ENCODE results near the gene PPHLN1. TPM values are rescaled to one million over a fixed set of nuclear protein-coding genes. Genes with fewer than 3 reads are reported as not detected.

PPHLN1 gene
- total and polyA plus RNA-seq, 2 of the 8 experiments (the other 6 are each of a cell fraction or from before 2014, with no cell fraction given): 34.3 to 71.6 TPM

DNA sequence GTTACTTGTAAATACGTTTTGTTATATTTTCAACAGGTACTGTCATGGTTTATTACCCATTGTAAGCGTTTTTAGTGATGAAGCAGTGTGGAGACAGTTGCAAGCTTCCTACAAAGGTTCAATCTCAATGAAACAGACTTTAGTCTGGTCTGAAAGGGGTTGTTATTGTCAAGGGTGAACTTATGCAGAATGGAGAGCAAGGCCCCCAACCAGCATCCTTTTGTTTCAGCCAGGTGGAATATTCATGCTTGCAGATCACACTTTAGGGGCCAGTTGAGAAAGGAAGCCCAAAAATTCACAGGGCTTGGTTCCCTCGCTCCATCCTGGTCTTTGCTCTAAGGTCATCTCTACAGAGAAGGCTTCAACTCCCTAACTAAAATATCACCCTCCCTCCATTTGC, 159.9 kb downstream of the PPHLN1 start (continued):
- TF ChIP-seq EP300 (IDR thresholded peaks at IDR 0.05; ENCODE audit: borderline replicate concordance in 1 of 2, low read depth in 2 of 2, low read length in 2 of 2) (peak in 1 of 2 experiments; percentile 71; a peak in 1 of 3 replicates), MAFK (IDR thresholded peaks at IDR 0.05; ENCODE audit: low read depth, low read length) (0 out of 2 replicates have a peak, but pooled peaks have one; percentile 8)
- TF ChIP-seq, protein P1, sequence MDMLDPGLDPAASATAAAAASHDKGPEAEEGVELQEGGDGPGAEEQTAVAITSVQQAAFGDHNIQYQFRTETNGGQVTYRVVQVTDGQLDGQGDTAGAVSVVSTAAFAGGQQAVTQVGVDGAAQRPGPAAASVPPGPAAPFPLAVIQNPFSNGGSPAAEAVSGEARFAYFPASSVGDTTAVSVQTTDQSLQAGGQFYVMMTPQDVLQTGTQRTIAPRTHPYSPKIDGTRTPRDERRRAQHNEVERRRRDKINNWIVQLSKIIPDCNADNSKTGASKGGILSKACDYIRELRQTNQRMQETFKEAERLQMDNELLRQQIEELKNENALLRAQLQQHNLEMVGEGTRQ (IDR thresholded peaks at IDR 0.05; ENCODE audit: low read length): no peak

All from H1 (cell line).